K562 (cell line): ENCODE results near the gene SH3BP4. TPM values are rescaled to one million over a fixed set of nuclear protein-coding genes. Genes with fewer than 3 reads are reported as not detected.

Experiments used
- ATAC-seq: fragments of 200-7000 bp; cut with Tn5 transposase; 3 replicates; pipeline ENCODE4 v1.9.1; 2020; ENCODE audit warnings: moderate library complexity
- BruUV-seq: library from RNA; stranded (reverse); fragments of 400-500 nt; replicated peaks from 2 replicates; lab custom pipeline; 2021; lab: Mats Ljungman, UMichigan
- CTCF ChIA-PET: fragments of 300-600 bp; formaldehyde crosslinking; extraction: SDS; loops from one replicate; lab custom pipeline; 2021; ENCODE audit warnings: low intra/inter-chr PET ratio; lab: Yijun Ruan, JAX
- POLR2A ChIA-PET: fragments of 300-600, 350-650 bp; sonication (Branson Sonifier 250); formaldehyde crosslinking; extraction: SDS; loops from one replicate; lab custom pipeline; 2021; ENCODE audit warnings: antibody characterized with exemption, inconsistent platforms; lab: Yijun Ruan, JAX
- DNase-seq, 4 experiments: peaks; one replicate each; pipeline versions ENCODE4 v3.0.0 to v3.0.0-alpha.2; 2011 to 2018; ENCODE audit warnings: low spot score in 3 of 4, mixed read lengths in 3 of 4; ENCODE audit errors: extremely low read depth in 1 of 4
- FAIRE-seq: peaks from 2 replicates; lab custom pipeline; 2011; peaks lifted over from hg19 to GRCh38; lab: Jason Lieb, UNC
- H2AFZ ChIP-seq: 2 replicates; pipeline ENCODE4 v1.6.0; 2011; ENCODE audit warnings: low read depth, low read length, control low read depth, inconsistent platforms
- H3K27ac ChIP-seq: fragments of 200-600 bp; 3 replicates; pipeline ENCODE4 v1.8.0; 2011; ENCODE audit warnings: low read depth, mild to moderate bottlenecking, control low read depth, inconsistent platforms, low read length, moderate library complexity, mixed read lengths; ENCODE audit errors: extremely low read depth
- H3K27me3 ChIP-seq, 2 experiments: fragments of 300-600 bp in 1 of 2; 2 replicates in 1 of 2; 3 replicates in 1 of 2; pipeline versions ENCODE4 v1.6.0 to v1.8.0; 2011; ENCODE audit warnings: inconsistent platforms in 2 of 2, low read length in 2 of 2, mild to moderate bottlenecking in 1 of 2, mixed read lengths in 1 of 2, moderate library complexity in 1 of 2; ENCODE audit not compliant: control insufficient read depth in 2 of 2, insufficient read depth in 2 of 2
- H3K36me3 ChIP-seq: fragments of 300-600 bp; 3 replicates; pipeline ENCODE4 v1.8.0; 2011; ENCODE audit warnings: mild to moderate bottlenecking, low read length, inconsistent platforms; ENCODE audit not compliant: control insufficient read depth, insufficient read depth
- H3K4me1 ChIP-seq, 2 experiments: fragments of 200-600 bp in 1 of 2; replicated peaks in 1 of 2; 2 replicates in 1 of 2; 3 replicates in 1 of 2; pipeline versions ENCODE4 v1.5.1 to v1.8.0; 2011; ENCODE audit warnings: inconsistent platforms in 2 of 2, low read length in 2 of 2, mild to moderate bottlenecking in 1 of 2, mixed read lengths in 1 of 2, moderate library complexity in 1 of 2; ENCODE audit not compliant: control insufficient read depth in 2 of 2, insufficient read depth in 2 of 2
- H3K4me2 ChIP-seq: 2 replicates; pipeline ENCODE4 v1.6.1; 2011; ENCODE audit warnings: low read length, control low read depth, inconsistent platforms, mixed read lengths; ENCODE audit not compliant: insufficient read depth
- H3K4me3 ChIP-seq: fragments of 200-600 bp; sonication (generic), shearing (Covaris generic); 2 replicates; pipeline ENCODE4 v1.5.1; 2016; ENCODE audit warnings: control low read depth, inconsistent platforms
- H3K79me2 ChIP-seq: fragments of 200-600 bp; 3 replicates; pipeline ENCODE4 v1.8.0; 2011; ENCODE audit warnings: low read length, inconsistent platforms; ENCODE audit not compliant: control insufficient read depth, insufficient read depth
- H3K9ac ChIP-seq, 2 experiments: 2 replicates each; pipeline versions ENCODE4 v1.6.0 to v1.6.1; 2011; ENCODE audit warnings: low read depth in 2 of 2, low read length in 2 of 2, control low read depth in 1 of 2, inconsistent platforms in 1 of 2, mild to moderate bottlenecking in 1 of 2, mixed read lengths in 1 of 2; ENCODE audit not compliant: insufficient read depth in 1 of 2
- H3K9me1 ChIP-seq: one replicate; pipeline ENCODE4 v1.6.0; 2011; ENCODE audit warnings: inconsistent platforms, mild to moderate bottlenecking, low read length, moderate library complexity; ENCODE audit not compliant: control insufficient read depth, insufficient read depth
- H3K9me3 ChIP-seq: replicated peaks from 2 replicates; pipeline ENCODE4 v1.5.1; 2011; ENCODE audit warnings: low read depth, low read length, inconsistent platforms; ENCODE audit not compliant: control insufficient read depth, insufficient read depth
- H4K20me1 ChIP-seq: replicated peaks from 2 replicates; pipeline ENCODE4 v1.6.1; 2011; ENCODE audit warnings: low read length, inconsistent platforms, mixed read lengths; ENCODE audit not compliant: control insufficient read depth, insufficient read depth
- CBX2 ChIP-seq: fragments of 200-600 bp; sonication (generic); IDR thresholded peaks from one replicate; pipeline ENCODE4 v1.6.1; 2012; ENCODE audit warnings: mild to moderate bottlenecking, low read length, inconsistent platforms; ENCODE audit not compliant: insufficient read depth, poor library complexity, severe bottlenecking
- E4F1 ChIP-seq: fragments of 250-450 bp; sonication (Bioruptor Pico); IDR thresholded peaks from 2 replicates; pipeline ENCODE4 v1.5.0; 2021; ENCODE audit warnings: mild to moderate bottlenecking, borderline replicate concordance
- HMG20A ChIP-seq: fragments of 450-650 bp; formaldehyde crosslinking; conservative IDR thresholded peaks from 2 replicates; pipeline ENCODE4 v1.4.0; 2020; ENCODE audit warnings: mild to moderate bottlenecking, mixed read lengths
- HNRNPLL ChIP-seq: fragments of 200-400 bp; formaldehyde crosslinking; IDR thresholded peaks from 2 replicates; pipeline ENCODE4 v1.6.1; 2017; ENCODE audit warnings: low read length, low read depth, mild to moderate bottlenecking; ENCODE audit not compliant: poor library complexity, severe bottlenecking
- RAD21 ChIP-seq, 2 experiments: fragments of 250-450 bp in 1 of 2; fragments of 450-650 bp in 1 of 2; sonication (Bioruptor Pico) in 1 of 2; formaldehyde crosslinking in 1 of 2; IDR thresholded peaks in 1 of 2; conservative IDR thresholded peaks in 1 of 2; 2 replicates each; pipeline versions ENCODE4 v1.4.0 to v1.8.0; 2020 to 2022; ENCODE audit warnings: mild to moderate bottlenecking in 2 of 2, moderate library complexity in 1 of 2
- RB1 ChIP-seq: fragments of 450-650 bp; IDR thresholded peaks from 2 replicates; pipeline ENCODE4 v1.6.1; 2017; ENCODE audit warnings: low read depth, mild to moderate bottlenecking
- STAT6 ChIP-seq: sonication (generic); formaldehyde crosslinking; IDR thresholded peaks from 2 replicates; pipeline ENCODE4 v1.8.1; 2023; ENCODE audit warnings: mild to moderate bottlenecking, missing genetic modification reagents
- ZBTB7A ChIP-seq: IDR thresholded peaks from 2 replicates; pipeline ENCODE4 v1.6.1; 2011; ENCODE audit warnings: low read depth, mild to moderate bottlenecking, low read length, moderate library complexity, borderline replicate concordance; ENCODE audit not compliant: control insufficient read depth
- ZNF239 ChIP-seq: fragments of 250-450 bp; sonication (Bioruptor Pico); IDR thresholded peaks from 2 replicates; pipeline ENCODE4 v1.4.0; 2020; ENCODE audit warnings: mild to moderate bottlenecking
- ZNF3 ChIP-seq: fragments of 250-450 bp; sonication (Bioruptor Pico); IDR thresholded peaks from 2 replicates; pipeline ENCODE4 v1.5.0; 2021; ENCODE audit warnings: mild to moderate bottlenecking, moderate library complexity
- ZNF57 ChIP-seq: fragments of 450-650 bp; formaldehyde crosslinking; IDR thresholded peaks from 2 replicates; pipeline ENCODE4 v1.4.0; 2020; ENCODE audit warnings: mild to moderate bottlenecking, moderate library complexity
- ZNF75A ChIP-seq: fragments of 450-650 bp; formaldehyde crosslinking; IDR thresholded peaks from 2 replicates; pipeline ENCODE4 v1.4.0; 2020; ENCODE audit warnings: mild to moderate bottlenecking
- ZNF79 ChIP-seq: fragments of 250-450 bp; sonication (Bioruptor Pico); IDR thresholded peaks from 2 replicates; pipeline ENCODE4 v1.4.0; 2020; ENCODE audit warnings: low read depth, mild to moderate bottlenecking, moderate library complexity
- WGBS: fragments of 100-300 bp; shearing (Covaris generic); methylation state at CpG from one replicate; pipeline ENCODE4 v1.1.6; 2016; ENCODE audit warnings: low coverage, mixed read lengths; ENCODE audit not compliant: insufficient coverage; ENCODE audit errors: missing lambda C conversion rate; 5-methylcytosine and 5-hydroxymethylcytosine counted together
- in situ Hi-C: fragments of 300-500 bp; cut with MboI; formaldehyde crosslinking; loops from 4 replicates; pipeline ENCODE4 v1.15.0; 2018; ENCODE audit warnings: inconsistent platforms, mixed read lengths
- intact Hi-C: fragments of 100-400 bp; cut with micrococcal nuclease; formaldehyde crosslinking; loops from 2 replicates; pipeline ENCODE4 v1.14.2; 2022
- polyA plus RNA-seq, 8 experiments: library from polyadenylated mRNA; depleted of rRNA in 4 of 8; stranded (reverse) in 5 of 8; unstranded in 3 of 8; fragments of >200 nt; fragmentation: Nextera tagmentation in 2 of 8; fragmentation: Illumina TruSeq in 1 of 8; extraction: Ambion mirVana in 2 of 8; extraction: Trizol in 1 of 8; gene quantifications; 2 replicates each; pipeline versions ENCODE4 v1.2.1 to v1.2.3, GENCODE V29; 2011 to 2014; ENCODE audit warnings: inconsistent platforms in 1 of 8, missing spikeins in 1 of 8
- total RNA-seq, 7 experiments: library from RNA; depleted of rRNA in 6 of 7; stranded (reverse); fragments of >200 nt in 6 of 7; fragmentation: Illumina TruSeq in 2 of 7; extraction: Trizol in 2 of 7; gene quantifications; 2 replicates each; pipeline versions ENCODE4 v1.2.1 to v1.2.3, GENCODE V29; 2011 to 2021; ENCODE audit warnings: low replicate concordance in 1 of 7
- TF ChIP-seq, protein P1 (sequence below): fragments of 450-650 bp; IDR thresholded peaks from 2 replicates; pipeline ENCODE4 v1.6.1; 2016; ENCODE audit warnings: mild to moderate bottlenecking

SH3BP4 gene
- total and polyA plus RNA-seq, 9 of the 15 experiments (the other 6 are each of a cell fraction or from before 2014, with no cell fraction given), result 0.03 to 0.28 (median 0.27) TPM; not detected in 6

- intact Hi-C loops (no loop called here), in situ Hi-C loops (no loop called here)
- ATAC-seq (no peak), DNase-seq (no peak), FAIRE-seq (no peak)
- no peak overlapping the region for H3K4me2 ChIP-seq
- H4K20me1 ChIP-seq, result no peaks in the 10 kb centered on the region
- POLR2A ChIA-PET, result no interaction called here
- H3K4me1 ChIP-seq, result no peaks in the 10 kb centered on the region
- 3% methylated on average over 5 of the region's 14 CpGs for WGBS
- H3K9ac ChIP-seq, result no peak overlapping the region
- no peaks in the 10 kb centered on the region for H3K9me1 ChIP-seq
- peaks cover 0 to 4% of the 10 kb centered on the region in 2 experiments; a peak in 3 of 5 replicates for H3K27me3 ChIP-seq
- no peaks in the 10 kb centered on the region for H3K36me3 ChIP-seq
- CTCF ChIA-PET, result no interaction called here
- H3K79me2 ChIP-seq, result no peaks in the 10 kb centered on the region
- no peak overlapping the region for H2AFZ ChIP-seq
- no peak overlapping the region for H3K27ac ChIP-seq
- H3K9me3 ChIP-seq, result no peaks in the 10 kb centered on the region
- no peak overlapping the region for H3K4me3 ChIP-seq
- no TSS peak for BruUV-seq
- TF ChIP-seq E4F1 (CRISPR knock-in tag) (no peak), HMG20A (no peak), RAD21 (CRISPR knock-in tag; conservative IDR thresholded peaks at IDR 0.05 in 1 of 2, IDR thresholded peaks at IDR 0.05 in 1 of 2) (no peak), ZBTB7A (no peak), ZNF239 (CRISPR knock-in tag) (no peak), ZNF79 (CRISPR knock-in tag) (no peak), ZNF75A (CRISPR knock-in tag) (no peak), CBX2 (no peak), HNRNPLL (no peak), RB1 (no peak), ZNF57 (CRISPR knock-in tag) (no peak), STAT6 (CRISPR knock-in tag) (no peak), ZNF3 (CRISPR knock-in tag) (no peak)
- TF ChIP-seq, protein P1, sequence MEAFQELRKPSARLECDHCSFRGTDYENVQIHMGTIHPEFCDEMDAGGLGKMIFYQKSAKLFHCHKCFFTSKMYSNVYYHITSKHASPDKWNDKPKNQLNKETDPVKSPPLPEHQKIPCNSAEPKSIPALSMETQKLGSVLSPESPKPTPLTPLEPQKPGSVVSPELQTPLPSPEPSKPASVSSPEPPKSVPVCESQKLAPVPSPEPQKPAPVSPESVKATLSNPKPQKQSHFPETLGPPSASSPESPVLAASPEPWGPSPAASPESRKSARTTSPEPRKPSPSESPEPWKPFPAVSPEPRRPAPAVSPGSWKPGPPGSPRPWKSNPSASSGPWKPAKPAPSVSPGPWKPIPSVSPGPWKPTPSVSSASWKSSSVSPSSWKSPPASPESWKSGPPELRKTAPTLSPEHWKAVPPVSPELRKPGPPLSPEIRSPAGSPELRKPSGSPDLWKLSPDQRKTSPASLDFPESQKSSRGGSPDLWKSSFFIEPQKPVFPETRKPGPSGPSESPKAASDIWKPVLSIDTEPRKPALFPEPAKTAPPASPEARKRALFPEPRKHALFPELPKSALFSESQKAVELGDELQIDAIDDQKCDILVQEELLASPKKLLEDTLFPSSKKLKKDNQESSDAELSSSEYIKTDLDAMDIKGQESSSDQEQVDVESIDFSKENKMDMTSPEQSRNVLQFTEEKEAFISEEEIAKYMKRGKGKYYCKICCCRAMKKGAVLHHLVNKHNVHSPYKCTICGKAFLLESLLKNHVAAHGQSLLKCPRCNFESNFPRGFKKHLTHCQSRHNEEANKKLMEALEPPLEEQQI, result no peak
These were observed 6.4 kb upstream of the SH3BP4 start for GRCh38 chr2:234945339-234945873.
